NCI-H510A treated with DMSO at 0.1 percent for 48 hours (cell line): ENCODE data around the gene EMX1.
"Not testable (repeated sequence)": the region's sequence is repeated elsewhere in the genome, so short reads cannot be mapped to it uniquely, and the experiment has no call there.

ENCODE experiments used
- DNase-seq: peaks from one replicate; lab custom pipeline; 2025; lab: John Stamatoyannopoulos, UW

The EMX1 gene

DNA sequence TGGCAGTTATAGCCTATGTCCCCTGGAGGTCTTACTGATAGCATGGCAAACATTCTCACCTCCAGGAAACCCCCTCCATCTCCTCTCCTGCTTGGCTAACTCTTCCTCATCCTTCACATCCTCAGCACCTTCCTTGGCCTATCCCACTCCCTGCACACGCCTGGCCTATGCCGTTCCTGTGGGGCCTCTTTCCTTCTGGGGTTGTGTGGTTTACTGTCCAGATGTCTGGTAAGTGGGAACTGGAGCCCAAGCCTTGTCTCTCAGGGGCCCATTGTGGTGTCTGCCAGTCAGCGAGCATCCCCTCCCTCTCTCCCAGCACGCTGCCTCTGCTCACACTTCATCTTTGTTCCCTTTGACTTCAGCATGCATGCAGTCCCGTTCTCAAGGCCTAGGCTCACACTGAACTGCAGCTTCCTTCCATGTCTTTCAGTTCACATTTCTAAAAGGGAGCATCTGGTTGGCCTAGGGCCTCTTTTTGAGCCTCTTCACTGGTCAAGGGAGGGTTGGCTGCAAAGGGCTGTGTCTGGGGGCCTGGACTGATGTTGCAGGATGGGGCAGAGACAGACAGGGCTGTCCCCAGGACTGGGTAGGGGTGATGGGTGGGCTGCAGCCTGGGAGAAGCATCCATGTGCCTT, 17.0 kb upstream of the EMX1 start:
- DNase-seq: no peak

DNA sequence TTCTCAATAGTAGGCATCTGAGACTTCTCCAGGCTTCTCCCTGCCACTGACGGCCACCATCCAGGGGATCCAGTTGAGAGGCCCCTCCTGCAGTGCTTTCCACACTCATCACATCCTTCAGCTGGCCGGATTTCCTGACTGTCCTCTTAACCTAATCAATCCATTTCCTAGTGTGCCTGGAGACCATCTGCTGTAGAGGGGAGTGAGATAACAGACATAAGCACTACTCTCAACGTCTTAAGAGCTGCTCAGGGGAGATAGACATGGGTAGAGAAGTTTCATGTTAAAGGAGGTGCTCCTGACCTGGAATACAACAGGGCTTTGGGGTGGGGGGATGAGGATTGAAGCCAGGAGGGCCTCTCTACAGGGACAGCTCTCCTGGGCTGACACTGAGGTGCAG, 15.9 kb upstream of the EMX1 start:
- DNase-seq: no peak

DNA sequence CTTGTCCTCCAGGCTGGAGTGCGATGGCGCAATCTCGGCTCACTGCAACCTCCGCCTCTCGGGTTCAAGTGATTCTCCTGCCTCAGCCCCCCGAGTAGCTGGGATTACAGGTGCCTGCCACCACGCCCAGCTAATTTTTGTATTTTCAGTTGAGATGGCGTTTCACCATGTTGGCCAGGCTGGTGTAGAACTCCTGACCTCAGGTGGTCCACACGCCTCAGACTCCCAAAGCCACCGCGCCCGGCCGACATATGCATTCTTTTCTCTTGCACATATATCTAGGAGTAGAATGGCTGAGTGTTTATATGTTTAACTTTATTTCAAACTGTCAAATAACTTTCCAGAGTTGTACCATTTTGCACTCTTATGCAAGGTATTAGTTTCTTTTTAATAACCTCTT, 9.9 kb upstream of the EMX1 start:
- not testable (repeated sequence) for DNase-seq

DNA sequence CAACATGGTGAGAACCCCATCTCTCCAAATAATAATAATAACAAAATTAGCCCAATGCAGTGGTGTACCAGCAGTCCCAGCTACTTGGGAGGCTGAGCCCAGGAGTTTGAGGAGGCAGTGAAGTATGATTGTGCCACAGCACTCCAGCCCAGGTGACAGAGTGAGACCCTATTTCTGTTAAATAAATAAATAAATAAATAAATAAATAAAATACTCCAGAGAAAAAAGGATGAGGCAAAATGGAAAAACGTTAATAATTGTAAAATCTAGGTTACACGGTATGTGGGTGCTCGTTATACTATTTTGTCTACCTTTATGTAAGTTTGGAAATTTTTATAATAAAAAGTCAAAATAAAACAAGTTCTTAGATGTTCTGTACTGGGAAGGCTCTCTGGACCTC, 8.6 kb upstream of the EMX1 start:
- DNase-seq: no peak

DNA sequence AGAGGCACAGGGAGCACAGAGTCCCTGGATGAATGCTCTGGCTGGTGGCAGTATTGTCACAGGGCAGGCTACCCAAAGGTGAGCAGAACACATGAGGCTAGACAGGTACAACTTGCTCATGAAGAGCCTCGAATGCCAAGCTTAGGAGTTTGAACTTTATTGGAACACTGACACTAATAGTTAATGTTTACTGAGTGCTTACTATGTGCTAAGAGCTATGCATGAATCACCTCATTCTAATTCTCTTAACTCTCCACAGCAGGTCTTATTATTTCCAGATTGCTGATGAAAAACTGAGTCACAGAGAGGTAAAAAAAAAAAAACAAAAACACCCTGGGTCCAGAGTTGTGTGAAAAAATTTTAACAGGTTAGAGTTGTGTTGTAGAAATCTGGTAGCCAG, 6.1 kb upstream of the EMX1 start:
- no peak for DNase-seq

DNA sequence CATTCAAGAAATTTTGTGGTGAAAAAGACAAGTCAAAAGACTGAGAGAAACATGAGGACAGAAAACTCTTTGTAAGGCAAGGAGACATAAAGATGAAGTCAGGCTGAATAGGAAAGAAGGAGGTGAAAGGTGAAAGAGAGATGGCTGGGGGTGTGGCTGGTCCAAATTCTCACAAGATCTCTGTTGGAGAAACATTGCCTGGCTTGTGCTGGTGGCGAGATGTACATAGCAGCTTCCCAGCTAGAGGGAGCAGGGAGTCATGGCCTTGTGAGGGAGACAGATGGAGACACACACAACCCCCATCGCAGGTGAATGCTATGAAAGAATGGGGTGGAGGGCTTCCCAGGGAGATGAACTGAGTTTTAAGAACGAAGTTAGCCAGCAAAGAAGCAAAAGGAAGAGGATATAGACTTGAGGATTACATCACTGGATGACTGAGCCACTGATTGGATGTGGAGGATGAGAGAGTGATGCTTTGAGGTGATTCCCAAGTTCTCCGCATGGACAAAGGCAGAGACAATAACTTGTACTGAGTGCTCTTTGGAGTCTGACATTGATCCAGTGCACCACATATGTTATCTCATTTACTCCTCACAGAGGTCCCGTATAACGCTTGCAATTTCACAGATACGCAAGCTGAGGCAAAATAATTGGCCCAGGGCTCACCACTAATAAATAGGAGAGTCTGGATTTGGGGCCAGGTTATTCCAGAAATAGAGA, 3.7 kb upstream of the EMX1 start:
- DNase-seq: no peak

DNA sequence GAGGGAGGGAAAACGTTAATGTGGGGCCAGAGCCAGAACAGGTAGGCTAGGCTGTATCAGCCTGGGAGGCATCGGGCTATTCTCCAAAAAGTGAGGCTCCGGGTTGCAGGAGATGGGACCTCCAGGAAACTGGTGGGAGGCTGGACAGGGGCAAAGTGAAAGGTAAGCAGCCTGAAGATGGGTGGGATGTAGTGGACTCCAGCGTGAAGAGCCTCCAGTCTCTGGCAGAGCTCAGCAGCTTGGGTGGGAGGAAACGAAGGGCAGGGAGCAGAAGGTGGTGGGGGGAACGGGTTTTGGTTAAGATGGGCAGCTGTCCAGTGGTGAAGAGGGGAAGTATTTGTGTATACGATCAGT, 3.1 kb upstream of the EMX1 start:
- DNase-seq: no peak

DNA sequence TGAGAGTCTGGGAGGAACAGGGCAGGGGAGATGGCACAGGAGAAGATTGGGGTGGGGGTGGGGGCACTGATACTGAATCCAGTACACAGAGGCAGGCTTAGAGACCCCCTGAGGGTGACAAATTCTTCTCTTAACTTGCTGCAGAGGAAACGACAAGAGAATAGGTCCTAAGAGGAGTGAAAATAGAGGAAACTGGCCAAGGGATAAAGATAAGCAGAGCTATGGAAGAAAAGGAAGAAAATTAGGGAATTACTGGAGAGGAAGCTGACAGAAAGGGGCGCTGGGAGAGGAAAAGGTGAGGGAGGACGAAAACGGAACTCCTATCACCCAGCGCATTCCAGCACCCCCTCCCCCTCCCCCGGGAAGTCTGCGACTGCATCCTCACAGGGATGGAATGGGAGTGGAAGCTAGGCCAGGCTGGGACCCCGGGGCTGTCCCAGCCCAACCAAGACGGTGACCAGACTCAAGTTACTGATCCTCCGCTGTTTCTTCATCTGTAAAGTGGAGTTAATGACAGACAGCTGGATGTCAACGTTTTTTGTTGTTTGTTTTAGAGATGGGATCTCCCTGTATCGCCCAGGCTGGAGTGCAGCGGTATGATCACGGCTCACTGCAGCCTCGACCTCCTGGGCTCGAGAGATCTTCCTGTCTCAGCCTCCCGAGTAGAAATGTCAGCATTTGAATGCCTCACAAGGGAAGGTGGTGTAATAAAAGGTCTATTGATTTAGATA, 2.6 kb upstream of the EMX1 start:
- DNase-seq: no peak

DNA sequence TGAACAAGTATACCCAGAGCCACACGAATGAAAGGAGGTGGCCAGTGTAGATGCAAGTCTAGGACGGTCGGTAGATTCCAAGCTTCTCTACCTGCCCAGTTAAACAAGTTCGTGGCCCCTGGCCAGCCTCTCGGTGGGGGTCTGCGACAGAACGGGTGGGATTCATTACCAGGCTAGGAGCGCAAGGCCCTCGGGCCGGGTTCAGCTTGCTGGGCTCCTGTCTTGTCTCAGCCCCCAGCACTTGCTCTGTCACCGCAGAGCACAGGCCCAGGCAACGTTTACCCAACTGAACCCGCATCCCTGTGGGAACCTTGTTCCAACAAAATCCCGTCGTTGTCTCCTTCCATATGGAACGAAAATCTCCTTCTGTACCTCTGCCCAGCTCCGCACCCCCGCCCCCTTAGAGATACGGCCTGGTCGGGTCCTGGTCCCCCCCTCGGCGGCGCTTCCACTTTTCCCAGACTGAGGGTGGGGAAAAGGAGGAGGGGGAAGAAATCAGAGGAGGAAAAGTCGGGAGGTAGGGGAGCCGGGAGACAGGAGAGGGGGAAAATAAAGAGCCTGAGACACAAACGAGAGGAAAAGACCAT, 1.9 kb upstream of the EMX1 start:
- no peak for DNase-seq

DNA sequence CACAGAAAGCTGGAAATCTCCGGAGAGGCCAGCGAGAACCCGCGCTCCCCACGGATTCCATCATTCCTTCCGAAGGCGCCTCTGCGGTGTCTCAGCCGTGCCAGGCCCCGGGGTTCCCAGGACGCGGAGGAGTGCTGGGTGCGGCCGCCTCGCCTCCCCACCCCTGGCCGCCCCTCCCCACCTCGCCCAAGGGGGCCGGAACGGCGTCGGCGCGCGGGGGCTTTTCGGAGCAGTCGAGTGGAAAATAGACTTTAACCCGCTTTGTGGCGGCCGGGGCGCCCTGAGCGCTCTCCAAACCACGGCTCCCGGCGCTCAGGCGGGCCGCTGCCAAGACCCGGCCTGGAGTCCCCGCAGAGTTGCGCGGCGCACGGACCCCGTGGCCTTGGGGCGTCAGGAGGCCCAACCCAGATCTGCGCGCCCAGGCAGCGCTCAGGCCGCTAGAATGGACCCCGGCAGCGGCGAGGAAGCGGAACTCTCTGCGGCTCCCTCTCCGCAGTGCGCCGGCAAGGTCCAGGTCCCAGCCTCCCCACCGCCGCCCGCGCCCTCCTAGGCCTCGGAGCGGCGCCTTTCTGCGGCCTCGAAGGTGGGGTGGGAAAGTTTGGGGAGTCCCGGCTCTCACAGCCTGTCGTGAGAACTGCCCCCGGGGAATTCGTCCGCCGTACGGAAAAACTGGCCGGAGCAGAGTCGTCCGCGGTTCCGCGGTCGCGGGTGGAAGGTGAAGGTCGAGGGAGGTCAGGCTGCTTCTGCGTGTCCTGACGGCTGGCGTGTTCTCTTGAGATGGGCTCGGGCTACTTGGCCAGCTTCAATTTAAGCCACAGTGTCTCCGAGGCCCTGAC, 1.2 kb upstream of the EMX1 start:
- DNase-seq: peak; percentile 38

DNA sequence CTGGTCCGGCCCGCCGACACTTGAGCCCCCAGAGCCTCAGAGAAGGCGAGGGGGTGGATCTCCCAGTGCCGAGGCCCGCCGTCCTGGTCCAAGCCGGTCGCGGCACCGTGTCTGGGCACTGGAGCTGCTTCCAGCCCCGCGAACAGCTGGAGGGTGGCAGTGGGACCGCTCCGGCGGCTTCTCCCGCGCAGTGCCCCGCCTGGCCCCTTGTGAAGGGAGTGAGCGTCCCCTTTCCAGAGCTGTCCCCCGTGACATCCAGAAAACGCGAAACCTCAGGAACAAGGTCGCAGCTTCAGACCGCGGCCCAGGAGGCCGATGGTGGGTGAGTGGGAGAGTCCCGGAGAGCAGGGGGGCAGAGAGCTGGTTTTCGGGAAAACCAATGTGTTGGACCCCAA, 579 bp upstream of the EMX1 start:
- no peak for DNase-seq

DNA sequence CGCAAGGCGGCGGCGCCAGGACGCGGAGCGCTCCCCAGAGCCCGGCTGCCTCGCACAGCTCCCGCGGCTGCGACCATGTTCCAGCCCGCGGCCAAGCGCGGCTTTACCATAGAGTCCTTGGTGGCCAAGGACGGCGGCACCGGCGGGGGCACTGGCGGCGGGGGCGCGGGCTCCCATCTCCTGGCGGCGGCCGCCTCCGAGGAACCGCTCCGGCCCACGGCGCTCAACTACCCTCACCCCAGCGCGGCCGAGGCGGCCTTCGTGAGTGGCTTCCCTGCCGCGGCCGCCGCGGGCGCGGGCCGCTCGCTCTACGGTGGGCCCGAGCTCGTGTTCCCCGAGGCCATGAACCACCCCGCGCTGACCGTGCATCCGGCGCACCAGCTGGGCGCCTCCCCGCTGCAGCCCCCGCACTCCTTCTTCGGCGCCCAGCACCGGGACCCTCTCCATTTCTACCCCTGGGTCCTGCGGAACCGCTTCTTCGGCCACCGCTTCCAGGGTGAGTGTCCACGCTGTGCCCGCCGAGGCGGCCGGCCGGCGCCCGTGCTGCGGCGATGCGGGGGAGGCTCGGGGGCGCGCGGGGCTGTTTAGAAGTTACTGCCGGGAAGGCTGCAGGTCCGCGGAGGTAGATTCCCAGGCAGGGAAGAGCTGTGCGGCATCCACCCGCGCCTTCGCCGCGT, 696 bp downstream of the EMX1 start:
- DNase-seq: no peak

DNA sequence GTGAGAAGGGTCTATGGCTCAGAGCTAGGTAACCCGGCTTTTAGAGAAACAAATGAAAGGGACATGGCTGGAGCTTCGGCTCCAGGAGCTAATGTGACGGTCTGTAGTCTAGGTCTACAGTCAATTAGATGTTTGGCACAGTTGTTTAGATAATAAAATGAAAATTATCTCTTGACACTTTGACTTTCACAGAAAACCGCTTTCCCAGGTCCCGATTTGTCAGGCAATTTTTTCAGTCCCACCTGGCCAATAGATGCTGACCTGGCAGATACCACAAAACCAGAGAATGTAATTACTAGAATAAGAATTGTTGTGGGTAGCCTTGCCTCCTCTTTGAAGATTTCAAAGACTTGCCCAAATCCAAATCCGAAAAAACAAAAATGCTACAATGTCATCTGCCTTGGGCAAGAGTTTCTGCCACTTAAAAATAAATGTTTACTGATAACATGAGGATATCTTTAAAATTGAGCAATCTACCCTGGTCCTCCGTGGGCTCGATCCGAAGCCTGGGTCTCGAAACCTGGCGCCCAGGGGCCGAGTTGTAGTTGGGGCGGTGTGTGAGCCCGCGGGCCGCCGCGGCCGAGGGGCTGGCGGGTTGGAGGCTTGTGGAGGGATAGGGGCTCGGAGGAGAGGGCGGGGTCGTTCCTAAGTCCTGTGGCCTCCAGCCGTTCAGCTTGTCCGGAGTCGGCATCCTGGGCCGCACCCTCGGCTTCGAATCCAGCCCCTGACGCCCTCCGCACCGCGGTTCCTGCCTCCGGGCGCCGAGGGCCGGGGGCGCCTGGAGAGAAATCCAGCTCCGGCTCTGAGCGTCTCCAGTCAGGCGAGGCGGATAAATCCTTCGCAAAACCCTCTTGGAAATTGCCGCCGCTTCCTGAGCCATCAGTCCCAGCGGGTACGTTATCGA, 2.3 kb downstream of the EMX1 start:
- peak; percentile 9 for DNase-seq

DNA sequence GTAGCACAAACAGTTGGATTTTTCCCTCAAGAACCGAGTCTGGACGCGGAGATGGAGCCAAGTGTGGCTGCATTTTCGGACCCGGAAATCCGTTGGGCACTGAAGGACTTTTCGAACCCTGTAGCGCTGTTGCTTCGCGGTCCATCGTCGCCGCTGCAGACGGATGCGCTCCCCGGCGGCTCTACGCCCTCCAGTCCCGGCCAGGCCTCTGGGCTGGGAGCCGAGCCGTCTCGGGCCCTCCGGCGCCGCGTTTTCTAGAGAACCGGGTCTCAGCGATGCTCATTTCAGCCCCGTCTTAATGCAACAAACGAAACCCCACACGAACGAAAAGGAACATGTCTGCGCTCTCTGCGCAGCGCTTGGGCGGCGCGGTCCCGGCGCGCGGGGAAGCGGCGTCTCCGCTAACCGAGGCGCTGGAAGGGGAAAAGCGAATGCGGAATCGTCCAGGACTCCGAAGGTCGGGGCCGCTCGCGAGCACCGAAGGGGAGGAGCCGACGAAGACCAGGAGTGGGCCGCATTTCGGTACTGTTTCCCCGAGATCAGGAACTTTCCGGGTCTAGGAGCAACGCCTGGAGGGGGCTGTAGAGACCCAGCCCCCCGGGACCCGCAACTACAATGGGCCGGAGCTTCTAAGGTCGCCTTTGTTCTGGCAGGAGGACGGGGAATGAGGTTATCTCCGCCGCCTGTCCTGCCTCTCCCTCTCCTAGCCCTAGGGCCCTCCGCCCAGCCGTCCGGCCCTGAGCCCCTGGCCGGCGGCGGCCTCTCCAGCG, 3.2 kb downstream of the EMX1 start:
- DNase-seq: peak; percentile 28

DNA sequence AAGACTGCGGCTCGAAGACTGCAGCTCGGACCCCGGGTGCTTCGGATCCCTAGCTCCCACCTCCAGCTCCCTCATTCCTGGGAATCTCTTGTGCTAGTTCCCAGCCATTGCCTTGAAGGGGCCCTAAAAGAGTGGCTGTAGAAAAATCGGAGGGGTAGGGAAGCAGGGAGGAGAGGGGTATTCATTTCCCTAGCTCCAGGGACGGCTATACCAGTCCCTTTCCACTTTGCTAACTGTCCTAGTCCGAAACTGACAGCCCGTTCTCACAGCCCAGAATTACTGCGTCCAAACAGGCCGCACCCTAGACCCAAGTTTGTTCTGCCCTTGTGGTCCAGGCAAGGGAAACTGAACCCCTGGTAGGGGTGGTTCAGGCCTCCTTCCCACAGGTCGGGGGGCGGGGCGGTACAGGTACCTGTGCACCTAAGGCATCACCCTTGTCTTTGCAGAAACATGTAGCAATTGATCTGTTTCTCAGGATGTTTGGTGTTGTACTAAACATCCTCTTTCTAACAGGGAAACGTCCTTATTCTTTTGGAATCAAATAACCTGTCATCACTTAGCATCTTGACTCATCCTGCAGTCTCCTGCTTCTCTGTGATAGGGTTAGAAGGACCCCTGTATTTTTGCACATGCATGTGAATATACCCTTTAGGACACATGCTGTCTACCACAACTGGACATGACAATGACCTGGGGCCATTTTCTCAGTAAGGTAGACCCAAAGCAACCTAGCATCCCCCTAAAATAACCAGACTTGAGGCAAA, 4.0 kb downstream of the EMX1 start:
- DNase-seq: no peak

DNA sequence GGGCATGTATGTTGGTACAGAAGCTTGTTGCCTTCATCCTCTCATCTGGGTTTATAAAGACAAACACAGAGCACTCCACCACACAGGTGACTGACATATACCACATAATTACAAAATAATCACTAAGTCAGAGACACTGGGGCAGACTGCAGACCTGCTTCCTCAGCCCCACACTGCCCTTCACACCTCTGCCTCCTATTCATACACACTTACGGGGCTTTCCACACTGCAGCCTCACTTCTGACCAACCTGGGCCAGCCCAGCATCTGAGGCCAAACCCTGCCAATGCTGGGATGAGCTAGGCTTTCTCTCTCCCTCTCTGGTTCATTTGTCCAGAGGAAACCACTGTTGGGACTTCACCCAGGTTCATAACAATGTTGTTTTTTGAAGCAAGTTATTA, 4.5 kb downstream of the EMX1 start:
- no peak for DNase-seq

DNA sequence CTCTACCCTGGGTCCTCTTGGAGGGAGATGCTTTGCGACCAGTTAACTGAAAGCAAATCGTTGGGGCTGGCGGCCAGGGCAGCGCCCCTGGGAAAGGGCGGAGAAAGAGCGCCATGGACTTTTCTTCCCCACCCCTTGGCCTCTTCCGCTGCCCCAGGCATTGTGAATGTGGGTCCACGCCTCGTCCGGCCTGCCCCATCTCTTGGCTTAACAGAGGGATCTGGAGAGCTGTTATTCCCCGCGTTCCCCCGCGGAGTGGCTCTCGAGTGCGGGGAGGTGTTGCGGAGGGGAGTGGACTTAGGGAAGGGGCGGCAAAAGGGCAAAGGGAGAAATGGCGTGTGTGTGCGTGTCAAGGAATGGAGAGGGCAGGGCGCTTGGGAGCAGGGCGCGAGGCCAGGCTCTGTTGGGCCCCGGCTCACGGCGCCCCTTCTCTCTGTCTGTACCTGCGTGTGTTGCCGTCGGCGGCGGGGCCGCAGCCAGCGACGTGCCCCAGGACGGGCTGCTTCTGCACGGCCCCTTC, 6.6 kb downstream of the EMX1 start:
- DNase-seq: no peak

DNA sequence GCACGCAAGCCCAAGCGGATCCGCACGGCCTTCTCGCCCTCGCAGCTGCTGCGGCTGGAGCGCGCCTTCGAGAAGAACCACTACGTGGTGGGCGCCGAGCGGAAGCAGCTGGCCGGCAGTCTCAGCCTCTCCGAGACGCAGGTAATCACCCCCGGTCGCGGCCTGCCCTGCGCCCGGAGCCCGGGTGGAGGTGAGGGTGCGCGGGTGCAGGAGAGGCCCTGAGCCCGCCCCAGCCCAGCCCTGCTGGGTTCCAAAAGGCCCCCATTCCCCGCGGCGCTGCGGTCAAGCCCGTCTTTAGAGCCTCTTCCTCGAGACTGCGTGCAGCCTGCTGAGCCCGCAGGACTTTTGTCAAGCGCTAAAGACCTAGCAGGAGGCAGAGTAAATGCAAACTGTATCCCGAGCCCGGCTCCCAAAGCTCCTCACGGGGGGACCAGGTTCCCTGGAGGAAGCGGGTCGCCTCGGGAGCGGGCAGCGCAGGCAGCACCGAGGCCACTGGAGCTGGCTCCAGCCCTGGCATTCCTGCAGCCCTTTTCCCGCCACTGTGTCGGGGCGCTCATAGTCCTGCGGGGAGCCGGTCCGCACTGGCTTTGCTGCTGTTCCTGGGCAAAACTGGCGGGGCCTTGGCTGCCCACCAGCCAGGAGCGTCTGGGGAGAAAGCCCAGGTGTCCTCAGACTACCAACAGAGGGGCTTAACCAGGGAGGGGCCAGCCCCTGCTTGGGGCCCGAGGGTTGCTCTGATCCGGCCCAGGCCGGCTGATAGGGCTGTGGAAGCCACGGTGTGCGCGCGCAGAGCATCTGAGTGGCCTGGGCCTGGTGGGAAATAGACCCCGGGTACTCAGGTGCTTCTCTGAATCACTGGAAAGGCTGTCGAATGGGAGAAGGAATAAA, 7.3 kb downstream of the EMX1 start:
- no peak for DNase-seq
